CD4-positive, alpha-beta memory T cell (primary cell): ENCODE results near the gene PARL. TPM values are rescaled to one million over a fixed set of nuclear protein-coding genes. Genes with fewer than 3 reads are reported as not detected.

Experiments
- CTCF ChIA-PET: fragments of 350-600 bp; sonication (Branson Sonifier 250); formaldehyde crosslinking; loops from one replicate; lab custom pipeline; 2021; ENCODE audit warnings: inconsistent platforms; ENCODE audit not compliant: partially characterized antibody; lab: Charles Lee
- POLR2A ChIA-PET: fragments of 350-600 bp; sonication (Branson Sonifier 250); formaldehyde crosslinking; loops from one replicate; lab custom pipeline; 2021; ENCODE audit not compliant: partially characterized antibody; lab: Charles Lee
- DNase-seq, 5 donors: peaks; one replicate each; pipeline versions ENCODE4 v3.0.0 to v3.0.0-alpha.2; 2020 to 2022; ENCODE audit warnings: mixed read lengths in 1 of 5
- H3K27ac ChIP-seq: one replicate; pipeline ENCODE4 v1.7.0; 2013; ENCODE audit warnings: low read depth, low read length
- H3K27me3 ChIP-seq: 2 replicates; pipeline ENCODE4 v1.7.0; 2013; ENCODE audit warnings: mild to moderate bottlenecking, low read length, moderate library complexity; ENCODE audit not compliant: insufficient read depth
- H3K36me3 ChIP-seq: 2 replicates; pipeline ENCODE4 v1.7.0; 2013; ENCODE audit warnings: mild to moderate bottlenecking, low read length, moderate library complexity; ENCODE audit not compliant: insufficient read depth
- H3K4me1 ChIP-seq: 2 replicates; pipeline ENCODE4 v1.7.0; 2013; ENCODE audit warnings: mild to moderate bottlenecking, low read length, moderate library complexity; ENCODE audit not compliant: insufficient read depth
- H3K4me3 ChIP-seq, 2 donors: one replicate each; pipeline ENCODE4 v1.7.0; 2013; ENCODE audit warnings: low read length in 2 of 2, mild to moderate bottlenecking in 1 of 2
- H3K9me3 ChIP-seq, 2 donors: one replicate each; pipeline ENCODE4 v1.7.0; 2013; ENCODE audit warnings: low read length in 2 of 2, control low read depth in 1 of 2; ENCODE audit not compliant: control insufficient read depth in 1 of 2
- H3K27ac Mint-ChIP-seq, 7 donors: one replicate each; pipeline ENCODE4 v1.8.0; 2020 to 2021; ENCODE audit warnings: mixed read lengths in 7 of 7, mild to moderate bottlenecking in 6 of 7, inconsistent platforms in 3 of 7, moderate library complexity in 3 of 7
- H3K27me3 Mint-ChIP-seq, 2 donors: one replicate each; pipeline ENCODE4 v1.8.0; 2020 to 2021; ENCODE audit warnings: mixed read lengths in 2 of 2
- H3K36me3 Mint-ChIP-seq, 2 donors: one replicate each; pipeline ENCODE4 v1.8.0; 2020 to 2021; ENCODE audit warnings: mixed read lengths in 2 of 2, inconsistent platforms in 1 of 2, mild to moderate bottlenecking in 1 of 2
- H3K4me1 Mint-ChIP-seq, 4 donors: one replicate each; pipeline ENCODE4 v1.8.0; 2020 to 2021; ENCODE audit warnings: mixed read lengths in 4 of 4, mild to moderate bottlenecking in 1 of 4
- H3K4me3 Mint-ChIP-seq, 8 donors: one replicate each; pipeline ENCODE4 v1.8.0; 2020 to 2021; ENCODE audit warnings: mixed read lengths in 8 of 8, mild to moderate bottlenecking in 7 of 8, moderate library complexity in 6 of 8, inconsistent platforms in 3 of 8
- H3K9me3 Mint-ChIP-seq, 8 donors: one replicate each; pipeline ENCODE4 v1.8.0; 2020 to 2021; ENCODE audit warnings: mixed read lengths in 8 of 8, mild to moderate bottlenecking in 5 of 8, inconsistent platforms in 3 of 8, moderate library complexity in 1 of 8
- intact Hi-C: fragments of 100-400 bp; cut with micrococcal nuclease; formaldehyde crosslinking; loops from one replicate; pipeline ENCODE4 v1.15.1; 2023
- polyA plus RNA-seq, 2 donors: library from polyadenylated mRNA; unstranded; fragments of 300-500 nt; fragmentation: Illumina TruSeq; gene quantifications; one replicate each; pipeline ENCODE4 v1.2.3, GENCODE V29; 2021
- total RNA-seq, 2 experiments: library from RNA; stranded (reverse); gene quantifications; one replicate each; pipeline ENCODE4 v1.2.3, GENCODE V29; 2021

PARL gene
- total and polyA plus RNA-seq, 4 experiments from 2014 or later: 46.9 to 168 (median 75.1) TPM

- ChIA-PET POLR2A (no interaction called here), CTCF (no interaction called here)
- no peaks in the 10 kb centered on the region for H3K9me3 ChIP-seq
- H3K36me3 ChIP-seq: peaks cover 5% of the 10 kb centered on the region
- DNase-seq: no peak
- no peaks in the 10 kb centered on the region for H3K27me3 ChIP-seq
- Mint-ChIP-seq H3K9me3 (peaks cover 0 to 3% (median 0%) of the 10 kb centered on the region in 8 donors), H3K4me1 (peaks cover 18 to 25% (median 22%) of the 10 kb centered on the region in 4 donors), H3K27me3 (peaks cover 0 to 6% of the 10 kb centered on the region in 2 donors), H3K27ac (peak overlapping the region in 1 of 7 donors; percentile 17), H3K4me3 (no peak overlapping the region), H3K36me3 (peaks cover 8 to 10% of the 10 kb centered on the region in 2 donors)
- peaks cover 30% of the 10 kb centered on the region for H3K4me1 ChIP-seq
- H3K27ac ChIP-seq: no peak overlapping the region
- intact Hi-C loops: no loop called here
- no peak overlapping the region for H3K4me3 ChIP-seq
These were observed 64.8 kb downstream of the PARL start for GRCh38 chr3:183819831-183820230.

GRCh38 chr3:183818706-183819624 lies 65.7 kb downstream of the PARL start:
- Mint-ChIP-seq H3K4me1 (peaks cover 15 to 25% (median 20%) of the 10 kb centered on the region in 4 donors), H3K4me3 (no peak overlapping the region), H3K9me3 (no peaks in the 10 kb centered on the region), H3K36me3 (peaks cover 8 to 14% of the 10 kb centered on the region in 2 donors), H3K27me3 (peaks cover 0 to 5% of the 10 kb centered on the region in 2 donors), H3K27ac (no peak overlapping the region)
- intact Hi-C loops: no loop called here
- H3K4me3 ChIP-seq: no peak overlapping the region
- CTCF ChIA-PET: no interaction called here
- no peak for DNase-seq
- no peak overlapping the region for H3K27ac ChIP-seq
- POLR2A ChIA-PET: no interaction called here
- H3K9me3 ChIP-seq: no peaks in the 10 kb centered on the region
- H3K36me3 ChIP-seq: peaks cover 5% of the 10 kb centered on the region
- no peaks in the 10 kb centered on the region for H3K27me3 ChIP-seq
- H3K4me1 ChIP-seq: peaks cover 22% of the 10 kb centered on the region

- H3K36me3 ChIP-seq: peaks cover 5% of the 10 kb centered on the region
- peaks cover 14 to 24% (median 18%) of the 10 kb centered on the region in 4 donors for H3K4me1 Mint-ChIP-seq
- ChIA-PET CTCF (no interaction called here), POLR2A (no interaction called here)
- peaks cover 18% of the 10 kb centered on the region for H3K4me1 ChIP-seq
- no peak for DNase-seq
- H3K4me3 Mint-ChIP-seq: no peak overlapping the region
- H3K4me3 ChIP-seq: no peak overlapping the region
- intact Hi-C loops: no loop called here
- H3K27ac ChIP-seq: no peak overlapping the region
- no peaks in the 10 kb centered on the region for H3K9me3 ChIP-seq
- peaks cover 0 to 3% of the 10 kb centered on the region in 2 donors for H3K27me3 Mint-ChIP-seq
- no peaks in the 10 kb centered on the region for H3K9me3 Mint-ChIP-seq
- H3K27ac Mint-ChIP-seq: no peak overlapping the region
- H3K36me3 Mint-ChIP-seq: peaks cover 8 to 14% of the 10 kb centered on the region in 2 donors
- no peaks in the 10 kb centered on the region for H3K27me3 ChIP-seq
These were observed 66.5 kb downstream of the PARL start for GRCh38 chr3:183818041-183818620.

GRCh38 chr3:183817639-183818038 lies 67.0 kb downstream of the PARL start:
- intact Hi-C loops: no loop called here
- Histone ChIP-seq H3K4me3 (no peak overlapping the region), H3K27me3 (no peaks in the 10 kb centered on the region), H3K27ac (no peak overlapping the region), H3K36me3 (peaks cover 5% of the 10 kb centered on the region), H3K4me1 (peaks cover 18% of the 10 kb centered on the region), H3K9me3 (no peaks in the 10 kb centered on the region)
- Mint-ChIP-seq H3K9me3 (no peaks in the 10 kb centered on the region), H3K27me3 (peaks cover 0 to 3% of the 10 kb centered on the region in 2 donors), H3K36me3 (peaks cover 11 to 16% of the 10 kb centered on the region in 2 donors), H3K4me1 (peaks cover 14 to 24% (median 18%) of the 10 kb centered on the region in 4 donors), H3K4me3 (no peak overlapping the region), H3K27ac (peak overlapping the region in 3 of 7 donors; percentile 24 to 78 (median 35))
- ChIA-PET CTCF (interaction anchor here (0.9 kb wide), 1 partner anchor 67 kb away, joined by 3 read pairs; the partner anchor contains the start of gene PARL), POLR2A (interaction anchor here (1.6 kb wide), 1 partner anchor 9 kb away, joined by 4 read pairs; no protein-coding TSS in a partner anchor)
- DNase-seq: no peak

GRCh38 chr3:183816681-183817510 lies 67.8 kb downstream of the PARL start:
- Histone ChIP-seq H3K27ac (no peak overlapping the region), H3K27me3 (no peaks in the 10 kb centered on the region), H3K4me3 (no peak overlapping the region), H3K36me3 (peaks cover 5% of the 10 kb centered on the region), H3K9me3 (no peaks in the 10 kb centered on the region), H3K4me1 (peaks cover 18% of the 10 kb centered on the region)
- ChIA-PET CTCF (interaction anchor here (0.6 to 2.6 kb wide), 6 partner anchors 10 to 68 kb away, joined by 3 to 10 read pairs (median 4); partner anchors contain the start of gene PARL), POLR2A (interaction anchor here (1.6 kb wide), 1 partner anchor 10 kb away, joined by 4 read pairs; no protein-coding TSS in a partner anchor)
- no peak for DNase-seq
- Mint-ChIP-seq H3K27ac (peak overlapping the region in 3 of 7 donors; percentile 4 to 78 (median 24)), H3K36me3 (peaks cover 16 to 21% of the 10 kb centered on the region in 2 donors), H3K4me1 (peaks cover 14 to 24% (median 18%) of the 10 kb centered on the region in 4 donors), H3K27me3 (no peaks in the 10 kb centered on the region), H3K4me3 (no peak overlapping the region), H3K9me3 (no peaks in the 10 kb centered on the region)
- intact Hi-C loops: no loop called here

GRCh38 chr3:183815951-183816475 lies 68.7 kb downstream of the PARL start:
- no peaks in the 10 kb centered on the region for H3K27me3 Mint-ChIP-seq
- ChIA-PET POLR2A (interaction anchor here (0.9 to 2.4 kb wide), 6 partner anchors 8 to 180 kb away, joined by 3 to 8 read pairs (median 5); partner anchors contain the start of genes KLHL24, PARL and YEATS2), CTCF (interaction anchor here (0.6 to 2.6 kb wide), 6 partner anchors 10 to 86 kb away, joined by 3 to 10 read pairs (median 4); partner anchors contain the start of gene PARL)
- Histone ChIP-seq H3K27me3 (no peaks in the 10 kb centered on the region), H3K4me3 (no peak overlapping the region), H3K9me3 (no peaks in the 10 kb centered on the region), H3K27ac (peak overlapping the region; percentile 20), H3K4me1 (peaks cover 18% of the 10 kb centered on the region), H3K36me3 (peaks cover 5% of the 10 kb centered on the region)
- DNase-seq: no peak
- peak overlapping the region; percentile 42 to 94 (median 91) for H3K27ac Mint-ChIP-seq
- H3K36me3 Mint-ChIP-seq: peaks cover 22 to 29% of the 10 kb centered on the region in 2 donors
- intact Hi-C loops: no loop called here
- H3K9me3 Mint-ChIP-seq: no peaks in the 10 kb centered on the region
- H3K4me3 Mint-ChIP-seq: peak overlapping the region in 7 of 8 donors; percentile 43 to 82 (median 71)
- H3K4me1 Mint-ChIP-seq: peaks cover 14 to 24% (median 18%) of the 10 kb centered on the region in 4 donors
